ENCODE data around the gene TTPAL. TPM values are rescaled to one million over a fixed set of nuclear protein-coding genes. Genes with fewer than 3 reads are reported as not detected.

The TTPAL gene, protein sequence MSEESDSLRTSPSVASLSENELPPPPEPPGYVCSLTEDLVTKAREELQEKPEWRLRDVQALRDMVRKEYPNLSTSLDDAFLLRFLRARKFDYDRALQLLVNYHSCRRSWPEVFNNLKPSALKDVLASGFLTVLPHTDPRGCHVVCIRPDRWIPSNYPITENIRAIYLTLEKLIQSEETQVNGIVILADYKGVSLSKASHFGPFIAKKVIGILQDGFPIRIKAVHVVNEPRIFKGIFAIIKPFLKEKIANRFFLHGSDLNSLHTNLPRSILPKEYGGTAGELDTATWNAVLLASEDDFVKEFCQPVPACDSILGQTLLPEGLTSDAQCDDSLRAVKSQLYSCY
- total RNA-seq = 20.6 and 22.3 TPM in 2 replicates
- long read RNA-seq, full-length matches to known transcripts = 15 of 26 reads
- long read RNA-seq, partial matches to known transcripts = 1 of 26 reads
- long read RNA-seq, other reads (novel, unspliced or antisense) = 10 of 26 reads

DNA sequence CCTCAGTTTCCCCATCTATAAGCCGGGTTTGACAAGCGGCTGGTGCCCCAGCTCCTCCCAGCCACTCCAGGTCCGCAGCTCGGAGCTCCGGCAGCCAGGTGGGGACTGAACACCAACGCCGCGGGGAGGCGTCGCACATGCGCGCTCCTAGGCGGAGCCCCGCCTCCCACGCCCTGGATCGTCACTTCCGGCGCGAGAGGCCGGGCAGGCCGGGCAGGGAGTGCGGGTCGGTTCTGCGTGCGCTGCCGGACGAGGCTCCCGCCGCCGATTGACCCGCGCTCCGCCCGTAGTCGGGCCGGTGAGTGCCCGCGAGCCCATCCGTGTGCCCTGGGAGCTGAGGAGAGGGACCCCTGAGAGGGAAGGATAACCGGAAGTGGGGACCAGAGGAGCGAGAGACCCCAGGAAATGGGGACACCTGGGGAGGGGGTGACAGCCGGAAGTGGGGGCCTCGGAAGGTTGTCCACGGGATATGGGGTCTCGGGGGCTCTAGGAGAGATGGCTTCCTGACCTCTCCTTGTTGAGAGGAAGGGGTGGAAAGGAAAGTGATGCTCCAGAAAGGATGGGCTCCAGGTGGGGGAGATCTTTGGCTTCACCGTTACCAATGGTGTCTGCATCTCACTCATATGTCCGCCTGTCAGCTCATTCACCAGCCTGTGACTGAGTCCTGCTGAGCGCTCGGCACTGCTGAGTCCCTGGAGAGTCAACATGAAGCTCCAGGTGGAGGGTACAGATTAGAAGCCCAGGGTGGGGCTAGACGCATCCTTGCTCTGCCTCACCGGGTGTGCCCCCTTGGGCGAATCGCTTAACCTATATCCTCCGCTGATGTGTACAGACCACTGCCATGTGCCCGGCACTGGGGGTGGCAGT, at the start of gene TTPAL:
TTPAL (plus strand) TSS at position 181 of the 867 bp plus-strand sequence. CDS start 4,126 bp downstream, outside the sequence.
- peaks cover 23% of the 10 kb centered on the region for H3K4me1 Mint-ChIP-seq
- H3K9me3 Mint-ChIP-seq = no peaks in the 10 kb centered on the region
- peak; percentile 73 for DNase-seq (ENCODE audit: low read depth, low spot score)
- H3K4me3 Mint-ChIP-seq = peak within 1 kb of the TSS; percentile 93
- H3K27ac Mint-ChIP-seq (ENCODE audit: unreplicated experiment) = peak within 1 kb of the TSS; percentile 94
- TF ChIP-seq, protein P1, sequence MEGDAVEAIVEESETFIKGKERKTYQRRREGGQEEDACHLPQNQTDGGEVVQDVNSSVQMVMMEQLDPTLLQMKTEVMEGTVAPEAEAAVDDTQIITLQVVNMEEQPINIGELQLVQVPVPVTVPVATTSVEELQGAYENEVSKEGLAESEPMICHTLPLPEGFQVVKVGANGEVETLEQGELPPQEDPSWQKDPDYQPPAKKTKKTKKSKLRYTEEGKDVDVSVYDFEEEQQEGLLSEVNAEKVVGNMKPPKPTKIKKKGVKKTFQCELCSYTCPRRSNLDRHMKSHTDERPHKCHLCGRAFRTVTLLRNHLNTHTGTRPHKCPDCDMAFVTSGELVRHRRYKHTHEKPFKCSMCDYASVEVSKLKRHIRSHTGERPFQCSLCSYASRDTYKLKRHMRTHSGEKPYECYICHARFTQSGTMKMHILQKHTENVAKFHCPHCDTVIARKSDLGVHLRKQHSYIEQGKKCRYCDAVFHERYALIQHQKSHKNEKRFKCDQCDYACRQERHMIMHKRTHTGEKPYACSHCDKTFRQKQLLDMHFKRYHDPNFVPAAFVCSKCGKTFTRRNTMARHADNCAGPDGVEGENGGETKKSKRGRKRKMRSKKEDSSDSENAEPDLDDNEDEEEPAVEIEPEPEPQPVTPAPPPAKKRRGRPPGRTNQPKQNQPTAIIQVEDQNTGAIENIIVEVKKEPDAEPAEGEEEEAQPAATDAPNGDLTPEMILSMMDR (conservative IDR thresholded peaks at IDR 0.05) = no peak
- H3K27me3 Mint-ChIP-seq (ENCODE audit: low read depth) = peaks cover 18% of the 10 kb centered on the region
- H3K36me3 Mint-ChIP-seq (ENCODE audit: low read depth) = no peaks in the 10 kb centered on the region

DNA sequence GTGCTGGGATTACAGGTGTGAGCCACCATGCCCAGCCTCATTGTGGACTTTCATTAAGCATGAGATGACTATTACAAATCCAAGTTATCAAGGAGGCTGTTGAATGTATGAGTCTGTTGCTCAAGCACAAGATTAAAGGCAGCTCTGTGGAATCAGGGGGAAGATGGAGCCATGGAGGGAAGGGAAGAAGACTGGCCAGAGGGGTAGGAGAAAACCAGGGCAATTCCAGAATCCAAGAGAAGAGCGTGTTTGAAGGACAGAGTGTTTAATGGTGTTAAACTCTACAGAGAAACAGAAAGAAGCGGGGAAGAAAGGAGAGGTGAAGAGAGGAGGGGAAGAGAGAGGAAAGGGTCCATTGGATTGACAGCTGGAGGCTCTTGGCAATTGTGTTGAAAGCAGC, 49.8 kb upstream of the TTPAL start:
- Mint-ChIP-seq H3K9me3 (no peaks in the 10 kb centered on the region), H3K36me3 (ENCODE audit: low read depth) (no peaks in the 10 kb centered on the region), H3K27ac (ENCODE audit: unreplicated experiment) (no peak overlapping the region), H3K27me3 (ENCODE audit: low read depth) (peaks cover 20% of the 10 kb centered on the region), H3K4me1 (no peaks in the 10 kb centered on the region), H3K4me3 (no peak overlapping the region)
- DNase-seq (ENCODE audit: low read depth, low spot score) = no peak
- TF ChIP-seq, protein P1 (conservative IDR thresholded peaks at IDR 0.05) = no peak

DNA sequence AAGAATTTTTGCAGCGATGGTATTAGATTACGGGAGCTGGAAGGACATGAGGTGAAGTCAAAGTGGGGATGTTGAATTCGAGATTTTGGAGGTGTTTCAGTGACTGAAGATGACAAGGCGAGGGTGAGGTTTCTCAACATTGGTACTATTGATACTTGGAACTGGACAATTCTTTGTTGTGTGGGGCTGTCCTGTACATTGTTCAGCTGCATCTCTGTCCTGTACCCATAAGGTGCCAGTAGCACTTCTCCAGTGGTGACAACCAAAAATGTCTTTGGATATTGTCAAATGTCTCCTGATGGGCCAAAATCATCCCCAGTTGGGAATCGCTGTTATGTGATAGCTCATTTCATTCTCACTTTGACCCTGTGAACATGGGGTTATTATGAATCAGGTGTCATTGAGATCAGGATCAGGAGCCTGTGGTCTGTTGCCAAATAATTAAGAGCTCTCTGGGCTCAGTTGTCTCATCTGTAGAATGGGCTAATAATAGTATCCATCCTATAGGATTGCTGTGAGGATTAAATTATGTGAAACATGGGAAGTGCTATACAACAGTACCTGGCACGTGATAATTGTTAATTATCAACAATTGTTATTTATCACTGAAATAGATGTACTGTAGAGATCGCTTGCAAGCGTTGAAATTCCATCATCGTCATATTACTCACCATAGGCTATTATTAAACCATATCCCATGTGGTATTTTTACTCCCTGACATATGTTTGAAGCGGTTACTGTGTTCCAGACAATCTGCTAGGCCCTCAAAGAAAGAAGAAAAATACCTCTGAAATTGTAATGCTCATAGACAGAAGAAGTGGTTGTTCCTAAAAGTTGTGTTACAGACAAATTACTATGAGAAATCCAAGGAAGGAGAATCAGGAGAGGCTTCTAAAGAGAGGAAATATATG, 48.5 kb upstream of the TTPAL start:
- DNase-seq (ENCODE audit: low read depth, low spot score) = no peak
- no peaks in the 10 kb centered on the region for H3K36me3 Mint-ChIP-seq (ENCODE audit: low read depth)
- H3K4me3 Mint-ChIP-seq = no peak overlapping the region
- H3K9me3 Mint-ChIP-seq = no peaks in the 10 kb centered on the region
- TF ChIP-seq, protein P1 (conservative IDR thresholded peaks at IDR 0.05) = no peak
- no peak overlapping the region for H3K27ac Mint-ChIP-seq (ENCODE audit: unreplicated experiment)
- no peaks in the 10 kb centered on the region for H3K4me1 Mint-ChIP-seq
- peaks cover 16% of the 10 kb centered on the region for H3K27me3 Mint-ChIP-seq (ENCODE audit: low read depth)

DNA sequence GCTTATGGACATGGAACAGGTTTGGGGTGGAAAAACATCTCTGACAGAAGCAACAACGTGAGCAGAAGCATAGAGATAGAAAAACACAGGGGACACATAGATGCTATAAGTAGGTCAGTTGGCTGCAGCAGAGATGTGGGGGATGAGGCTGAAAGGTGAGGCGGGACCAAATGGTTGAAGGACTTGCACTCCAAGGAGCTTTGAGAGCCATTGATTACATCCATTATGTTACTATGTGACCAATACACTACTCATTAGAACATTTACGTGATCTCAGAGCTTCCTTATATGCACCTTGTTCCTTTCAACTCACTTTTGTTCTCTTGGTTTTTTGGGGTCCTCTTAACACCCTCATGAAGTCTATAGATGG, 47.9 kb upstream of the TTPAL start:
- no peaks in the 10 kb centered on the region for H3K9me3 Mint-ChIP-seq
- H3K36me3 Mint-ChIP-seq (ENCODE audit: low read depth) = no peaks in the 10 kb centered on the region
- H3K4me3 Mint-ChIP-seq = no peak overlapping the region
- no peaks in the 10 kb centered on the region for H3K4me1 Mint-ChIP-seq
- no peak overlapping the region for H3K27ac Mint-ChIP-seq (ENCODE audit: unreplicated experiment)
- H3K27me3 Mint-ChIP-seq (ENCODE audit: low read depth) = peaks cover 17% of the 10 kb centered on the region
- TF ChIP-seq, protein P1 (conservative IDR thresholded peaks at IDR 0.05) = no peak
- DNase-seq (ENCODE audit: low read depth, low spot score) = no peak
